ENCODE results near the gene HCAR2. TPM values are rescaled to one million over a fixed set of nuclear protein-coding genes. Genes with fewer than 3 reads are reported as not detected.

HCAR2 gene
- total and polyA plus RNA-seq, 2 donors (not counting 1 experiment from before 2014, with no cell fraction given), result 0.82 TPM; not detected in 1

GRCh38 chr12:122740351-122740750 is 37.2 kb upstream of the HCAR2 start:
- Mint-ChIP-seq H3K4me1 (peaks cover 1% of the 10 kb centered on the region), H3K4me3 (no peak overlapping the region), H3K9me3 (ENCODE audit: insufficient read depth) (no peaks in the 10 kb centered on the region), H3K27ac (no peak overlapping the region), H3K27me3 (no peaks in the 10 kb centered on the region)
- Histone ChIP-seq H3K9me3 (ENCODE audit: control extremely low read depth in 1 of 3, control insufficient read depth in 2 of 3, insufficient read depth in 1 of 3, low read length in 2 of 3) (no peaks in the 10 kb centered on the region), H2AFZ (ENCODE audit: insufficient read depth, low read depth, low read length, poor library complexity, severe bottlenecking) (no peak overlapping the region), H3K4me3 (ENCODE audit: control extremely low read depth in 1 of 5, extremely low read depth in 1 of 5, insufficient read depth in 1 of 5, low read depth in 2 of 5, low read length in 4 of 5) (no peak overlapping the region), H3K79me2 (ENCODE audit: control insufficient read depth, insufficient read depth, low read length) (no peaks in the 10 kb centered on the region), H3K36me3 (replicated peaks in 1 of 2; ENCODE audit: control extremely low read depth in 1 of 2, control insufficient read depth in 1 of 2, extremely low read depth in 1 of 2, insufficient read depth in 2 of 2, low read length in 1 of 2) (no peaks in the 10 kb centered on the region), H4K20me1 (ENCODE audit: control insufficient read depth, insufficient read depth, low read length, poor library complexity, severe bottlenecking) (no peaks in the 10 kb centered on the region), H3K9ac (ENCODE audit: low read length) (no peak overlapping the region), H3K4me2 (replicated peaks; ENCODE audit: low read depth, low read length, poor library complexity, severe bottlenecking) (no peak overlapping the region), H3K27me3 (replicated peaks in 1 of 4; ENCODE audit: control extremely low read depth in 1 of 4, control insufficient read depth in 3 of 4, insufficient read depth in 4 of 4, low read length in 3 of 4) (no peaks in the 10 kb centered on the region), H3K4me1 (ENCODE audit: control insufficient read depth in 2 of 2, insufficient read depth in 2 of 2, low read length in 2 of 2) (no peaks in the 10 kb centered on the region), H3K27ac (ENCODE audit: low read length in 2 of 2) (no peak overlapping the region)
- intact Hi-C loops (cut with micrococcal nuclease), result no loop called here
- TF ChIP-seq EZH2 (IDR thresholded peaks at IDR 0.05; ENCODE audit: borderline replicate concordance, insufficient read depth, low read depth, low read length, poor library complexity, severe bottlenecking) (no peak), CTCF (IDR thresholded peaks at IDR 0.05) (no peak)
- ChIA-PET POLR2A (no interaction called here), CTCF (interaction anchor here (0.7 kb wide), 1 partner anchor 1429 kb away, joined by 3 read pairs; no protein-coding TSS in a partner anchor)
- 97% methylated on average over 6 of the region's 7 CpGs for WGBS (ENCODE audit: insufficient coverage)
- ATAC-seq (ENCODE audit: low read depth), result no peak
- DNase-seq, result no peak

- Histone ChIP-seq H3K27ac (ENCODE audit: low read length in 2 of 2) (no peak overlapping the region), H3K9ac (ENCODE audit: low read length) (no peak overlapping the region), H4K20me1 (ENCODE audit: control insufficient read depth, insufficient read depth, low read length, poor library complexity, severe bottlenecking) (no peaks in the 10 kb centered on the region), H3K4me3 (ENCODE audit: control extremely low read depth in 1 of 5, extremely low read depth in 1 of 5, insufficient read depth in 1 of 5, low read depth in 2 of 5, low read length in 4 of 5) (no peak overlapping the region), H2AFZ (ENCODE audit: insufficient read depth, low read depth, low read length, poor library complexity, severe bottlenecking) (no peak overlapping the region), H3K4me2 (replicated peaks; ENCODE audit: low read depth, low read length, poor library complexity, severe bottlenecking) (no peak overlapping the region), H3K4me1 (ENCODE audit: control insufficient read depth in 2 of 2, insufficient read depth in 2 of 2, low read length in 2 of 2) (peaks cover 6 to 7% of the 10 kb centered on the region in 2 donors), H3K27me3 (replicated peaks in 1 of 4; ENCODE audit: control extremely low read depth in 1 of 4, control insufficient read depth in 3 of 4, insufficient read depth in 4 of 4, low read length in 3 of 4) (no peaks in the 10 kb centered on the region), H3K79me2 (ENCODE audit: control insufficient read depth, insufficient read depth, low read length) (no peaks in the 10 kb centered on the region), H3K9me3 (ENCODE audit: control extremely low read depth in 1 of 3, control insufficient read depth in 2 of 3, insufficient read depth in 1 of 3, low read length in 2 of 3) (no peaks in the 10 kb centered on the region), H3K36me3 (replicated peaks in 1 of 2; ENCODE audit: control extremely low read depth in 1 of 2, control insufficient read depth in 1 of 2, extremely low read depth in 1 of 2, insufficient read depth in 2 of 2, low read length in 1 of 2) (no peaks in the 10 kb centered on the region)
- intact Hi-C loops (cut with micrococcal nuclease), result no loop called here
- TF ChIP-seq EZH2 (IDR thresholded peaks at IDR 0.05; ENCODE audit: borderline replicate concordance, insufficient read depth, low read depth, low read length, poor library complexity, severe bottlenecking) (no peak), CTCF (IDR thresholded peaks at IDR 0.05) (no peak)
- 100% methylated on average over 3 of the region's 7 CpGs for WGBS (ENCODE audit: insufficient coverage)
- Mint-ChIP-seq H3K4me1 (peaks cover 8% of the 10 kb centered on the region), H3K27me3 (no peaks in the 10 kb centered on the region), H3K4me3 (no peak overlapping the region), H3K9me3 (ENCODE audit: insufficient read depth) (no peaks in the 10 kb centered on the region), H3K27ac (no peak overlapping the region)
- ATAC-seq (ENCODE audit: low read depth) (no peak), DNase-seq (no peak)
- ChIA-PET CTCF (interaction anchor here (1.1 kb wide), 1 partner anchor 100 kb away, joined by 4 read pairs; no protein-coding TSS in a partner anchor), POLR2A (no interaction called here)
Measured at GRCh38 chr12:122738571-122738970, 35.4 kb upstream of the HCAR2 start.
